ENCODE data around the gene RCN2.

- TF ChIP-seq, protein P1, sequence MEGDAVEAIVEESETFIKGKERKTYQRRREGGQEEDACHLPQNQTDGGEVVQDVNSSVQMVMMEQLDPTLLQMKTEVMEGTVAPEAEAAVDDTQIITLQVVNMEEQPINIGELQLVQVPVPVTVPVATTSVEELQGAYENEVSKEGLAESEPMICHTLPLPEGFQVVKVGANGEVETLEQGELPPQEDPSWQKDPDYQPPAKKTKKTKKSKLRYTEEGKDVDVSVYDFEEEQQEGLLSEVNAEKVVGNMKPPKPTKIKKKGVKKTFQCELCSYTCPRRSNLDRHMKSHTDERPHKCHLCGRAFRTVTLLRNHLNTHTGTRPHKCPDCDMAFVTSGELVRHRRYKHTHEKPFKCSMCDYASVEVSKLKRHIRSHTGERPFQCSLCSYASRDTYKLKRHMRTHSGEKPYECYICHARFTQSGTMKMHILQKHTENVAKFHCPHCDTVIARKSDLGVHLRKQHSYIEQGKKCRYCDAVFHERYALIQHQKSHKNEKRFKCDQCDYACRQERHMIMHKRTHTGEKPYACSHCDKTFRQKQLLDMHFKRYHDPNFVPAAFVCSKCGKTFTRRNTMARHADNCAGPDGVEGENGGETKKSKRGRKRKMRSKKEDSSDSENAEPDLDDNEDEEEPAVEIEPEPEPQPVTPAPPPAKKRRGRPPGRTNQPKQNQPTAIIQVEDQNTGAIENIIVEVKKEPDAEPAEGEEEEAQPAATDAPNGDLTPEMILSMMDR (conservative IDR thresholded peaks at IDR 0.05; ENCODE audit: low read depth in 2 of 2), result no peak
- TF ChIP-seq POLR2AphosphoS5 (IDR thresholded peaks at IDR 0.05; ENCODE audit: low read depth), result no peak
- TF ChIP-seq EZH2phosphoT487 (IDR thresholded peaks at IDR 0.05; ENCODE audit: unreplicated experiment), result no peak
- no peak for TF ChIP-seq EZH2 (IDR thresholded peaks at IDR 0.05; ENCODE audit: low read depth, unreplicated experiment)
- TF ChIP-seq CREB1 (CRISPR knock-in tag; IDR thresholded peaks at IDR 0.05; ENCODE audit: low read depth), result no peak
These were observed 56.6 kb downstream of the RCN2 start for GRCh38 chr15:76987896-76988860.
